HCT116 (cell line): Measurements from ENCODE around the gene SPRY4. TPM values are rescaled to one million over a fixed set of nuclear protein-coding genes. Genes with fewer than 3 reads are reported as not detected.

Experiments used
- ATAC-seq: fragments of 200-7000 bp; cut with Tn5 transposase; 2 replicates; pipeline ENCODE4 v1.9.1; 2020; ENCODE audit warnings: mild to moderate bottlenecking, moderate library complexity
- BruUV-seq: library from RNA; stranded (reverse); fragments of 400-500 nt; replicated peaks from 2 replicates; lab custom pipeline; 2021; lab: Mats Ljungman, UMichigan
- CTCF ChIA-PET: fragments of 300-600 bp; sonication (Branson Sonifier 250); formaldehyde crosslinking; loops from one replicate; lab custom pipeline; 2021; ENCODE audit warnings: antibody characterized with exemption; lab: Charles Lee
- POLR2A ChIA-PET: fragments of 300-600, 350-600 bp; sonication (Branson Sonifier 250); formaldehyde crosslinking; loops from one replicate; lab custom pipeline; 2021; ENCODE audit warnings: antibody characterized with exemption; lab: Charles Lee
- RAD21 ChIA-PET, 2 experiments: fragments of 300-600 bp; sonication (Branson Sonifier 250); formaldehyde crosslinking; loops; one replicate each; lab custom pipeline; 2023; ENCODE audit warnings: low total read pairs in 2 of 2; ENCODE audit not compliant: uncharacterized antibody in 2 of 2, unreplicated experiment in 2 of 2, low non-redundant PET in 1 of 2; lab: Charles Lee
- DNase-seq: peaks from one replicate; pipeline ENCODE4 v3.0.0-alpha.2; 2010; ENCODE audit warnings: low read depth, low spot score
- H2AFZ ChIP-seq: fragments of 200-600 bp; shearing (Covaris generic), sonication (generic); 2 replicates; pipeline ENCODE4 v1.6.1; 2017; ENCODE audit warnings: low read depth, mixed run types, mixed read lengths, antibody characterized with exemption, low read length; ENCODE audit not compliant: poor library complexity, severe bottlenecking
- H3K27ac ChIP-seq: 2 replicates; pipeline ENCODE4 v1.5.1; 2012; ENCODE audit warnings: low read depth, low read length
- H3K27me3 ChIP-seq: fragments of 200-600 bp; sonication (generic); 2 replicates; pipeline ENCODE4 v1.6.1; 2016; ENCODE audit warnings: mixed run types, low read length, mixed read lengths; ENCODE audit not compliant: insufficient read depth
- H3K36me3 ChIP-seq, 2 experiments: fragments of 200-500 bp in 1 of 2; fragments of 200-600 bp in 1 of 2; sonication (Bioruptor generic) in 1 of 2; sonication (generic) in 1 of 2; 2 replicates each; pipeline versions ENCODE4 v1.5.1 to v1.6.1; 2014 to 2016; ENCODE audit warnings: low read length in 2 of 2, inconsistent platforms in 1 of 2, mixed read lengths in 1 of 2, mixed run types in 1 of 2; ENCODE audit not compliant: insufficient read depth in 2 of 2, control insufficient read depth in 1 of 2
- H3K4me1 ChIP-seq, 2 experiments: fragments of 200-600 bp in 1 of 2; sonication (generic) in 1 of 2; 2 replicates each; pipeline versions ENCODE4 v1.5.1 to v1.6.1; 2012 to 2017; ENCODE audit warnings: low read length in 2 of 2, inconsistent platforms in 1 of 2, mild to moderate bottlenecking in 1 of 2, mixed read lengths in 1 of 2, mixed run types in 1 of 2, moderate library complexity in 1 of 2; ENCODE audit not compliant: insufficient read depth in 2 of 2, control insufficient read depth in 1 of 2
- H3K4me2 ChIP-seq: fragments of 200-600 bp; sonication (generic); 2 replicates; pipeline ENCODE4 v1.6.1; 2017; ENCODE audit warnings: mixed run types, low read length, mixed read lengths
- H3K4me3 ChIP-seq, 2 experiments: fragments of 200-600 bp in 1 of 2; sonication (generic) in 1 of 2; replicated peaks in 1 of 2; 2 replicates each; pipeline ENCODE4 v1.5.1; 2011 to 2016; ENCODE audit warnings: low read length in 2 of 2, control low read depth in 1 of 2, low read depth in 1 of 2, mild to moderate bottlenecking in 1 of 2, mixed read lengths in 1 of 2, mixed run types in 1 of 2
- H3K79me2 ChIP-seq: fragments of 200-600 bp; sonication (generic); 2 replicates; pipeline ENCODE4 v1.6.1; 2017; ENCODE audit warnings: mild to moderate bottlenecking, mixed run types, low read length, moderate library complexity, mixed read lengths; ENCODE audit not compliant: insufficient read depth
- H3K9ac ChIP-seq: fragments of 200-600 bp; sonication (generic); 2 replicates; pipeline ENCODE4 v1.6.1; 2016; ENCODE audit warnings: low read length, mixed read lengths
- H3K9me2 ChIP-seq: fragments of 200-600 bp; sonication (generic), shearing (Covaris generic); 2 replicates; pipeline ENCODE4 v1.6.1; 2017; ENCODE audit warnings: mixed run types, mild to moderate bottlenecking, moderate library complexity; ENCODE audit not compliant: insufficient read depth
- H3K9me3 ChIP-seq, 2 experiments: fragments of 200-500 bp in 1 of 2; fragments of 200-600 bp in 1 of 2; sonication (Bioruptor generic) in 1 of 2; sonication (generic) in 1 of 2; 2 replicates each; pipeline ENCODE4 v1.6.1; 2014 to 2017; ENCODE audit warnings: low read length in 2 of 2, mixed read lengths in 2 of 2, inconsistent platforms in 1 of 2, low read depth in 1 of 2, mild to moderate bottlenecking in 1 of 2, mixed run types in 1 of 2, moderate library complexity in 1 of 2; ENCODE audit not compliant: control insufficient read depth in 1 of 2, insufficient read depth in 1 of 2
- H4K20me1 ChIP-seq: fragments of 200-600 bp; sonication (generic), shearing (Covaris generic); 2 replicates; pipeline ENCODE4 v1.6.1; 2017; ENCODE audit warnings: mixed run types, mild to moderate bottlenecking, moderate library complexity; ENCODE audit not compliant: insufficient read depth
- EZH2phosphoT487 ChIP-seq: fragments of 200-600 bp; IDR thresholded peaks from 2 replicates; pipeline ENCODE4 v1.6.1; 2018; ENCODE audit warnings: antibody characterized with exemption, borderline replicate concordance
- POLR2AphosphoS5 ChIP-seq: IDR thresholded peaks from 2 replicates; pipeline ENCODE4 v1.6.1; 2011; ENCODE audit warnings: mild to moderate bottlenecking, low read depth, low read length, moderate library complexity
- intact Hi-C: fragments of 100-400 bp; cut with micrococcal nuclease; formaldehyde crosslinking; loops from 2 replicates; pipeline ENCODE4 v1.10.0; 2022
- total RNA-seq: library from RNA; stranded (reverse); gene quantifications from one replicate; pipeline ENCODE4 v1.2.1, GENCODE V29; 2021; ENCODE audit not compliant: unreplicated experiment

The SPRY4 gene
- total RNA-seq, 1 experiment from 2014 or later = 112 TPM

DNA sequence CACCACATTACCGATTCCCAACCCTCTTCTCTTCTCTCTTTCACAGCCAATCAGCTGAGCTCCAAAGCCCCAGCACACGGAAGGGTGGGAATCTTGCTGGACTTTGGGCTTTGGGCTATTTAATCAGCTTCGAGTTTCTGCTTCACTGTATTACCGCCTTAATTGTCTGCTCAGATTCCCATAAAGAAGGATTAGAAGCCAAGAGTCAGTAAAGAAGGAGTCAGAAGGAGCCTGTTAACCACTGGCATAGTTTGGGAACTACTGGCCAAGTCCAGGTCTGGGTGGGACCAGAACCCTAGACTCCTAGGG is 4.4 kb downstream of the SPRY4 start:
- POLR2A ChIA-PET = interaction anchor here (0.7 to 1.0 kb wide), 3 partner anchors 8 to 43 kb away, joined by 3 to 4 read pairs (median 3); no protein-coding TSS in a partner anchor
- H3K4me2 ChIP-seq = peak overlapping the region; percentile 54
- H3K27me3 ChIP-seq = no peaks in the 10 kb centered on the region
- BruUV-seq = no TSS peak
- H3K9me2 ChIP-seq = no peaks in the 10 kb centered on the region
- peaks cover 7 to 46% of the 10 kb centered on the region in 2 experiments for H3K36me3 ChIP-seq
- H3K27ac ChIP-seq = peak overlapping the region; percentile 14; the same call in 1 of the 2 replicates
- no peak for ATAC-seq
- H3K4me1 ChIP-seq = peaks cover 75 to 78% of the 10 kb centered on the region in 2 experiments
- DNase-seq = no peak
- H3K79me2 ChIP-seq = peaks cover 99% of the 10 kb centered on the region
- H2AFZ ChIP-seq = no peak overlapping the region
- H3K9me3 ChIP-seq = no peaks in the 10 kb centered on the region
- H3K9ac ChIP-seq = peak overlapping the region; percentile 7; the same call in 1 of the 2 replicates
- H4K20me1 ChIP-seq = peaks cover 68% of the 10 kb centered on the region
- RAD21 ChIA-PET = interaction anchor here in 1 of 2 experiments (0.7 kb wide), 1 partner anchor 57 kb away, joined by 3 read pairs; no protein-coding TSS in a partner anchor
- CTCF ChIA-PET = interaction anchor here (1.1 kb wide), 1 partner anchor 228 kb away, joined by 4 read pairs; no protein-coding TSS in a partner anchor
- intact Hi-C loops = no loop called here
- TF ChIP-seq EZH2phosphoT487 (no peak), POLR2AphosphoS5 (0 out of 2 replicates have a peak, but pooled peaks have one; percentile 2)
- H3K4me3 ChIP-seq = no peak overlapping the region

DNA sequence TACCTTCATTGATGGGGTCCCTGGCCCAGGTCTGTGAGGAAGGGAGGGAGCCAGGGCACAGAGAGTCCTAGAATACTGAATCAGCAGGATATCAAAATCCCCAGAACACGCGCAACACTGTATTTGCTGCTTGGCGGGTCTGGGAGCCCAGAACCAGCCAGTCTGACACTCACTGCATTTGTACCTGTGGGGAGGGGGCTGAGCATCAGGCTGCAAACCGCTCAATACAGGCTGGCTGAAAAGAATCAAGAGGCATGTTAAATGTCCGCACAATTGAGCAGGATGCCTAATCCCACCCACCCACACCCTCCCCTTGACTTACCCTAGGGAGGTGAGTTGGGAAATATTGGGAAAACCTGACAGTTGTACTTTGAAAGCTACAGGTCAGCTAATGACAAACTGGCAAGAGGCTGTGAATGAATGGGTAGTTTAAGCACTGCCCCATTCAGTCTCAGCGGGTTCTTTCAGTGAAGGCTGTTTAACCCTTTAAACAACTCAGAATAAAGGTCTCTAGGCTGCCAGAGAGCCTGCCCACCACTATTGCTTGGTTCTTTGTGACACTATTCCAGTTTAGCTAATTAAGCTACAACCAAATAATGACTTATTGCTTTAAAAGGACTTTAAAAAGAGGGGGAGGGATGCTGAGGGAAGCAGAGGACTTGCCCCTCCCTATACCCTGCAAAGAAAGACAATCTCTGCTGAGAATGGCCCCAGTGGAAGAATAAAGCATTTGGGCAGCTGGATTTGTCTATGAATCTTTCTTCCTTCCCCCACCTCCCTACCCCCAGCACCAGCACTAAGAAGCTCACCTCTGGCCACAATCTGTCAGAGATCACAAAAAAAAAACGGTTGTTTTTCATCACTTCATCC is 5.0 kb downstream of the SPRY4 start:
- TF ChIP-seq POLR2AphosphoS5 (peak; percentile 6; the same call in 1 of the 2 replicates), EZH2phosphoT487 (no peak)
- Histone ChIP-seq H3K4me1 (peaks cover 75 to 78% of the 10 kb centered on the region in 2 experiments), H3K27me3 (no peaks in the 10 kb centered on the region), H3K4me2 (peak overlapping the region; percentile 54), H3K9ac (0 out of 2 replicates have a peak overlapping the region, but pooled peaks have one; percentile 7), H3K9me3 (no peaks in the 10 kb centered on the region), H3K36me3 (peaks cover 11 to 49% of the 10 kb centered on the region in 2 experiments), H4K20me1 (peaks cover 72% of the 10 kb centered on the region), H3K27ac (peak overlapping the region; percentile 41), H3K9me2 (no peaks in the 10 kb centered on the region), H3K79me2 (peaks cover 100% of the 10 kb centered on the region), H3K4me3 (no peak overlapping the region), H2AFZ (no peak overlapping the region)
- no TSS peak for BruUV-seq
- intact Hi-C loops = loop anchor here (2.0 kb wide), 1 partner anchor 229 kb away; no protein-coding TSS in a partner anchor
- DNase-seq (no peak), ATAC-seq (no peak)
- CTCF ChIA-PET = interaction anchor here (1.1 kb wide), 1 partner anchor 229 kb away, joined by 4 read pairs; no protein-coding TSS in a partner anchor
- POLR2A ChIA-PET = interaction anchor here (0.6 to 1.0 kb wide), 4 partner anchors 9 to 1952 kb away, joined by 3 to 4 read pairs (median 4); no protein-coding TSS in a partner anchor
- RAD21 ChIA-PET = interaction anchor here in 1 of 2 experiments (0.7 kb wide), 1 partner anchor 57 kb away, joined by 3 read pairs; no protein-coding TSS in a partner anchor
